CD4-positive, alpha-beta T cell (primary cell): Measurements from ENCODE around the gene BTN2A1. TPM values are rescaled to one million over a fixed set of nuclear protein-coding genes. Genes with fewer than 3 reads are reported as not detected.

ENCODE experiments used
- ATAC-seq: fragments of 200-7000 bp; cut with Tn5 transposase; one replicate; pipeline ENCODE4 v1.10.0; 2022; ENCODE audit warnings: mild to moderate bottlenecking; ENCODE audit not compliant: poor library complexity
- CTCF ChIA-PET: fragments of 350-600 bp; sonication (Branson Sonifier 250); formaldehyde crosslinking; loops from one replicate; lab custom pipeline; 2021; ENCODE audit warnings: antibody characterized with exemption, inconsistent platforms; lab: Charles Lee
- POLR2A ChIA-PET: fragments of 350-600 bp; sonication (Branson Sonifier 250); formaldehyde crosslinking; loops from one replicate; lab custom pipeline; 2021; ENCODE audit warnings: antibody characterized with exemption, inconsistent platforms; lab: Charles Lee
- DNase-seq, 14 experiments: peaks; one replicate each; pipeline ENCODE4 v3.0.0-alpha.2; 2013 to 2020; ENCODE audit warnings: mixed read lengths in 2 of 14
- H3K27ac ChIP-seq, 2 donors: one replicate each; pipeline versions ENCODE4 v1.5.1 to v1.7.0; 2013; ENCODE audit warnings: low read length in 2 of 2, low read depth in 1 of 2, mild to moderate bottlenecking in 1 of 2
- H3K27me3 ChIP-seq, 2 experiments: 1 replicate in 1 of 2; 2 replicates in 1 of 2; pipeline versions ENCODE4 v1.6.1 to v1.7.0; 2013; ENCODE audit warnings: low read length in 2 of 2, control low read depth in 1 of 2, mild to moderate bottlenecking in 1 of 2, moderate library complexity in 1 of 2; ENCODE audit not compliant: insufficient read depth in 2 of 2, control insufficient read depth in 1 of 2
- H3K36me3 ChIP-seq: one replicate; pipeline ENCODE4 v1.6.1; 2013; ENCODE audit warnings: low read length, control low read depth; ENCODE audit not compliant: insufficient read depth
- H3K4me1 ChIP-seq: one replicate; pipeline ENCODE4 v1.6.1; 2013; ENCODE audit warnings: low read length, control low read depth; ENCODE audit not compliant: insufficient read depth
- H3K4me3 ChIP-seq: one replicate; pipeline ENCODE4 v1.5.1; 2013; ENCODE audit warnings: mild to moderate bottlenecking, low read length, moderate library complexity
- H3K9me3 ChIP-seq, 2 experiments: 1 replicate in 1 of 2; 2 replicates in 1 of 2; pipeline versions ENCODE4 v1.6.1 to v1.7.0; 2013; ENCODE audit warnings: low read length in 2 of 2, mild to moderate bottlenecking in 2 of 2, control low read depth in 1 of 2, moderate library complexity in 1 of 2; ENCODE audit not compliant: control insufficient read depth in 1 of 2, insufficient read depth in 1 of 2
- H3K27ac Mint-ChIP-seq: one replicate; pipeline ENCODE4 v1.8.0; 2020; ENCODE audit warnings: mixed read lengths
- H3K27me3 Mint-ChIP-seq: one replicate; pipeline ENCODE4 v1.8.0; 2021; ENCODE audit warnings: mixed read lengths
- H3K36me3 Mint-ChIP-seq: one replicate; pipeline ENCODE4 v1.8.0; 2021; ENCODE audit warnings: low read depth, mixed read lengths
- H3K4me1 Mint-ChIP-seq: one replicate; pipeline ENCODE4 v1.8.0; 2021; ENCODE audit warnings: low read depth, mixed read lengths
- H3K4me3 Mint-ChIP-seq: one replicate; pipeline ENCODE4 v1.8.0; 2020; ENCODE audit warnings: mild to moderate bottlenecking, mixed read lengths
- H3K9me3 Mint-ChIP-seq: one replicate; pipeline ENCODE4 v1.8.0; 2020; ENCODE audit warnings: mixed read lengths
- intact Hi-C, 2 experiments: fragments of 100-400 bp; cut with DNase I in 1 of 2; cut with micrococcal nuclease in 1 of 2; formaldehyde crosslinking; loops; one replicate each; pipeline versions ENCODE4 v1.15.1 to v1.9.0; 2023 to 2025; cut with DNase I, micrococcal nuclease
- total RNA-seq, 174 experiments: library from RNA in 2 of 174; stranded (reverse) in 2 of 174; gene quantifications; one replicate each; pipeline ENCODE4 v1.2.3 and lab custom pipeline; 2021 to 2026
- TF ChIP-seq, protein P1 (sequence below): fragments of 200-600 bp; IDR thresholded peaks from one replicate; pipeline ENCODE4 v1.8.0; 2022; ENCODE audit warnings: antibody characterized with exemption, mild to moderate bottlenecking

BTN2A1 gene
- total RNA-seq, 2 experiments from 2014 or later, result 16.2 to 17.5 TPM

DNA sequence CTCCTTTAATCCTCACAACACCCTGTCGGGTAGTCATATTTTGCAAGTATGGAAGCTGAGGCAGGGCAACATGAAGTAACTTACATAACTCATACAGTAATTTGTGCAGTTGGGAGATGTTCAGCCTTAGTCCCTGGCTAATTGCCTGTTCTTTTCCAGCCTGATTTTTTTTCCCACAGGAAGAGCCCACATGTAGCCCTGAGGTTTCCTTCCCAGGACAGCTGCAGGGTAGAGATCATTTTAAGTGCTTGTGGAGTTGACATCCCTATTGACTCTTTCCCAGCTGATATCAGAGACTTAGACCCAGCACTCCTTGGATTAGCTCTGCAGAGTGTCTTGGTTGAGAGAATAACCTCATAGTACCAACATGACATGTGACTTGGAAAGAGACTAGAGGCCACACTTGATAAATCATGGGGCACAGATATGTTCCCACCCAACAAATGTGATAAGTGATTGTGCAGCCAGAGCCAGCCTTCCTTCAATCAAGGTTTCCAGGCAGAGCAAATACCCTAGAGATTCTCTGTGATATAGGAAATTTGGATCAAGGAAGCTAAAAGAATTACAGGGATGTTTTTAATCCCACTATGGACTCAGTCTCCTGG lies 5.0 kb upstream of the BTN2A1 start:
- TF ChIP-seq, protein P1, sequence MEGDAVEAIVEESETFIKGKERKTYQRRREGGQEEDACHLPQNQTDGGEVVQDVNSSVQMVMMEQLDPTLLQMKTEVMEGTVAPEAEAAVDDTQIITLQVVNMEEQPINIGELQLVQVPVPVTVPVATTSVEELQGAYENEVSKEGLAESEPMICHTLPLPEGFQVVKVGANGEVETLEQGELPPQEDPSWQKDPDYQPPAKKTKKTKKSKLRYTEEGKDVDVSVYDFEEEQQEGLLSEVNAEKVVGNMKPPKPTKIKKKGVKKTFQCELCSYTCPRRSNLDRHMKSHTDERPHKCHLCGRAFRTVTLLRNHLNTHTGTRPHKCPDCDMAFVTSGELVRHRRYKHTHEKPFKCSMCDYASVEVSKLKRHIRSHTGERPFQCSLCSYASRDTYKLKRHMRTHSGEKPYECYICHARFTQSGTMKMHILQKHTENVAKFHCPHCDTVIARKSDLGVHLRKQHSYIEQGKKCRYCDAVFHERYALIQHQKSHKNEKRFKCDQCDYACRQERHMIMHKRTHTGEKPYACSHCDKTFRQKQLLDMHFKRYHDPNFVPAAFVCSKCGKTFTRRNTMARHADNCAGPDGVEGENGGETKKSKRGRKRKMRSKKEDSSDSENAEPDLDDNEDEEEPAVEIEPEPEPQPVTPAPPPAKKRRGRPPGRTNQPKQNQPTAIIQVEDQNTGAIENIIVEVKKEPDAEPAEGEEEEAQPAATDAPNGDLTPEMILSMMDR, result no peak
- peaks cover 60% of the 10 kb centered on the region for H3K36me3 Mint-ChIP-seq
- H3K4me1 ChIP-seq, result peaks cover 8% of the 10 kb centered on the region
- no peaks in the 10 kb centered on the region for H3K9me3 ChIP-seq
- no peaks in the 10 kb centered on the region for H3K27me3 Mint-ChIP-seq
- peaks cover 54% of the 10 kb centered on the region for H3K36me3 ChIP-seq
- H3K4me3 ChIP-seq, result no peak overlapping the region
- H3K4me3 Mint-ChIP-seq, result no peak overlapping the region
- ChIA-PET POLR2A (interaction anchor here (0.6 to 6.1 kb wide), 5 partner anchors 12 to 86 kb away, joined by 3 to 31 read pairs (median 3); no protein-coding TSS in a partner anchor), CTCF (no interaction called here)
- H3K27ac Mint-ChIP-seq, result peak overlapping the region; percentile 40
- ATAC-seq, result no peak
- no peaks in the 10 kb centered on the region for H3K27me3 ChIP-seq
- no peaks in the 10 kb centered on the region for H3K9me3 Mint-ChIP-seq
- H3K4me1 Mint-ChIP-seq, result peaks cover 22% of the 10 kb centered on the region
- no peak for DNase-seq
- H3K27ac ChIP-seq, result no peak overlapping the region
- intact Hi-C loops, result no loop called here

DNA sequence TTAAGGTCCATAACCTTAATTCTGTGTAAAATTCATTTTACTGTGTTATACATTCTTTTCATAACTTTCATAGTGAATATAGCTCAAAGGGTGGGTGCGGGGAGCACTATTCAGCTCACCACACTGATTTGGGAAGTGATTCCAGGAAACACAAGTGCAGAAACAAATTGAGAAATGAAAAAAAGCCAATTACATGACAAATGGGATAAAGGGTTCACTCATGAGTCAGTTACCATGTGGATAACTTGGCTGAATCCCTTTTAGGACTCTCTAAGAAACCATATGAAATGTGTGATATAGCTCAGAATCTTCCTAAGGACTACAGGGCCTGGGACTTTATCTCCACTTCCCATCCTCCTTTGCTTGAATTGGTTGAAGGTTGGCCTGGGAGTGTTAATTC lies 3.1 kb upstream of the BTN2A1 start:
- Mint-ChIP-seq H3K4me1 (peaks cover 33% of the 10 kb centered on the region), H3K36me3 (peaks cover 58% of the 10 kb centered on the region), H3K27me3 (no peaks in the 10 kb centered on the region), H3K9me3 (no peaks in the 10 kb centered on the region), H3K27ac (no peak overlapping the region), H3K4me3 (no peak overlapping the region)
- H3K4me1 ChIP-seq, result peaks cover 16% of the 10 kb centered on the region
- H3K27ac ChIP-seq, result no peak overlapping the region
- ChIA-PET CTCF (interaction anchor here (0.9 kb wide), 1 partner anchor 68 kb away, joined by 3 read pairs; no protein-coding TSS in a partner anchor), POLR2A (interaction anchor here (6.1 kb wide), 1 partner anchor 19 kb away, joined by 31 read pairs; no protein-coding TSS in a partner anchor)
- H3K27me3 ChIP-seq, result no peaks in the 10 kb centered on the region
- no peak for DNase-seq
- no peaks in the 10 kb centered on the region for H3K9me3 ChIP-seq
- TF ChIP-seq, protein P1, result no peak
- H3K36me3 ChIP-seq, result peaks cover 42% of the 10 kb centered on the region
- no peak for ATAC-seq
- no peak overlapping the region for H3K4me3 ChIP-seq
- intact Hi-C loops, result loop anchor here (5.0 kb wide), 2 partner anchors 52 to 83 kb away; partner anchors contain the start of genes BTN3A1 (in 1 of the 2) and HMGN4 (in 1 of the 2)

DNA sequence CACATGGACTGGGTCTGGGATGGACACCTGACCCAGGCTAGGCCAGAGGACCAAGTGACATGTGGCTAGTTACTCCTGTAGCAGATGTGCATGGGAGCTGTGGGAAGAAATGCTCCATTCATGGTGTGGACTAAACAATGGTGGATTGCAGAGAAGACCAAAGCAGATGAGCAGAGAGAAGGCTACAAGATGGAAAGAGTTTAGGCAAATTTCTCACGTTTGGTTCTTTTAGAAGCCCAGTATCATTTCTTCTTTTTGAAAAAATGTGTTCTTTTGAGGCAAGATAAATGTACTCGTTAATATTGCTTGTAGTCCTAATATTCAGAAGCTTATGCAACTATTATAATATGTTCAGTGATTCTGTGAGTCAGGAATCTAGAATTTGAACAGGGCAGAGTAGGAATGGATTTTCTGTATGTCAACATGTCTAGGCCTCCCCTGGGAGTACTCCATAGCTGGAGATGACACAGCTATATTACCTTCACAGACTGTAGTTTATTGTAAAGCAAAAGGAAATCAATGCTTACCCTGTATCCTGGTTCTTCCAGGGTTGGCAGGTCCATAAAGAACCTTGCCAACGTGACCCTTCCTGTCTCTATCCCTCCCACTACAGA lies 2.3 kb upstream of the BTN2A1 start:
- intact Hi-C loops, result loop anchor here (5.0 kb wide), 2 partner anchors 53 to 82 kb away; partner anchors contain the start of genes BTN3A1 (in 1 of the 2) and HMGN4 (in 1 of the 2)
- Mint-ChIP-seq H3K27me3 (no peaks in the 10 kb centered on the region), H3K36me3 (peaks cover 58% of the 10 kb centered on the region), H3K27ac (peak overlapping the region; percentile 67), H3K4me3 (peak overlapping the region; percentile 26), H3K4me1 (peaks cover 41% of the 10 kb centered on the region), H3K9me3 (no peaks in the 10 kb centered on the region)
- H3K36me3 ChIP-seq, result peaks cover 42% of the 10 kb centered on the region
- CTCF ChIA-PET, result interaction anchor here (0.8 kb wide), 1 partner anchor 16 kb away, joined by 3 read pairs; the partner anchor contains the start of gene BTN3A3
- POLR2A ChIA-PET, result interaction anchor here (0.7 to 6.1 kb wide), 2 partner anchors 9 to 18 kb away, joined by 3 to 31 read pairs; no protein-coding TSS in a partner anchor
- H3K4me1 ChIP-seq, result peaks cover 24% of the 10 kb centered on the region
- ATAC-seq (no peak), DNase-seq (no peak)
- H3K27me3 ChIP-seq, result no peaks in the 10 kb centered on the region
- no peaks in the 10 kb centered on the region for H3K9me3 ChIP-seq
- H3K27ac ChIP-seq, result no peak overlapping the region
- H3K4me3 ChIP-seq, result no peak overlapping the region
- TF ChIP-seq, protein P1, result no peak
